Measurements from ENCODE around the gene ACER3.
"Not testable (repeated sequence)": the region's sequence is repeated elsewhere in the genome, so short reads cannot be mapped to it uniquely, and the experiment has no call there.

ACER3 gene

DNA sequence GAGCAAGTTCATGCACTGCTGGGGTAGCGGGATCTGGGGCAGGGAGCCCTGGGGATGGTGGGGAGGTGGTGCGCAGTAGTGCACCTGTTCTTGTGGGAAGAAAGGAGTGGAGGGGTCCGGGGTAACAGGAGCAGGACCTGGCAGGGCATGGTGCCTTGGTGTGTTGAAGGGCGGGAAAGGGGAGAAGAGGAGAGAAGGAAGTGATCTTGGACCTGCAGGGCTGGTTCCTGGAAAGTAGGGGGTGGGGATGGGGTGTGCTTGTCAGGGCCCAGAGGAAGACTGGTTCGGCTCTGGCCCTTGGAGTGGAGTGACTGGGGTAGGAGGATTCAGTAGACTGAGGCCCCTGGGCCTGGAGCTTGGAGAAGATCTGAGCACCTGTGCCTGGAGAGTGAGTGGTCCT, 195.2 kb downstream of the ACER3 start:
- no peak overlapping the region for H3K4me3 ChIP-seq (ENCODE audit: low read depth, low read length)

- no peak overlapping the region for H3K4me3 ChIP-seq (ENCODE audit: low read depth, low read length)
Observed at GRCh38 chr11:77056814-77057402, 196.2 kb downstream of the ACER3 start.

DNA sequence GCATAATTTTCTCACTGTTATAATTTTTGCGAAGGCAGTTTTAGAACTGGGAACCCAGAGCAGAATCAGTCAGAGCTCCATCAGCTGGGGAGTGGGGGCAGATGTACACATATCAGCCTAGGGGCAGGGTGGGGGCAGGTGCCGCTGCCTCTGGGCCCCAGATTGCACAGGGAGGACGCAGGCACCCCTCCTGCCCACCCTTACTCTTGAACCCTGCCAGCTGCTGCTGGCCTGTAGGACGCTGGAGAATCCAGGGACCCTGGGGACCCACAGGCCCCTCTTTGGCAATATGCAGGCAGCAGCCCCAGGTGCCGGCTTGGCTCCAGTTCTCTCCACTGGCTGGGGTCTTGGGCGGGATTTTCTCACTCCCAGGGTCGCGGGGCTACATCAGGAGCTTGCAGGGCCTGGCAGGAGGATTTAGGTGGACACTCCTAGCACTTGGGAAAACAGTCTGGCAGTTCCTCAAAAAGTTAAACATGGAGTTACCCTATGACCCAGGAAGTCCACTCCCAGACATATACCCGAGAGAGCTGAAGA, 197.3 kb downstream of the ACER3 start:
- H3K4me3 ChIP-seq (ENCODE audit: low read depth, low read length): no peak overlapping the region

GRCh38 chr11:77058900-77059299, 198.2 kb downstream of the ACER3 start:
- no peak overlapping the region for H3K4me3 ChIP-seq (ENCODE audit: low read depth, low read length)

GRCh38 chr11:77059806-77060205, 199.1 kb downstream of the ACER3 start:
- H3K4me3 ChIP-seq (ENCODE audit: low read depth, low read length): no peak overlapping the region

- no peak overlapping the region for H3K4me3 ChIP-seq (ENCODE audit: low read depth, low read length)
Observed at GRCh38 chr11:77060234-77060633, 199.5 kb downstream of the ACER3 start.

GRCh38 chr11:77061258-77061657, 200.5 kb downstream of the ACER3 start:
- H3K4me3 ChIP-seq (ENCODE audit: low read depth, low read length): not testable (repeated sequence)

GRCh38 chr11:77062924-77063323, 202.2 kb downstream of the ACER3 start:
- H3K4me3 ChIP-seq (ENCODE audit: low read depth, low read length): no peak overlapping the region

DNA sequence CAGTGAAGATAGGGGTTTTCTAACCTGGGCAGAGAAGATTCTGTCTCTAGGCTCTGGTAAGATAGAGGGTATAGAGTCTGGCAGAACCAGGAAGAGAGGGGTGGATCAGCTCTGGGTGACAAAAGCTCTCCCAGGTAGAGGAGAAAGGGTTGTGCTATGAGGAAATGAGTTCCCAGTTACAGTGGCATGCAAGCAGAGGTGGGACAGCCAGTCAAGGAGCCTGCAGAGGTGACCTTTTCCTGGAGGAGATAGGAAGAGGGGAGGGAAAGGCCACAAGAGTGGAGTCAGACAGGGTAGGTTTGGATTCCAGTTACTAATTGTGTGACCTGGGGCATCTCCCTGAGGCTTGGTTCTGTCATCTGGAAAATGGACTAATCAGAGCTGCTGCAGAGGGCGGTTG, 202.7 kb downstream of the ACER3 start:
- no peak overlapping the region for H3K4me3 ChIP-seq (ENCODE audit: low read depth, low read length)

DNA sequence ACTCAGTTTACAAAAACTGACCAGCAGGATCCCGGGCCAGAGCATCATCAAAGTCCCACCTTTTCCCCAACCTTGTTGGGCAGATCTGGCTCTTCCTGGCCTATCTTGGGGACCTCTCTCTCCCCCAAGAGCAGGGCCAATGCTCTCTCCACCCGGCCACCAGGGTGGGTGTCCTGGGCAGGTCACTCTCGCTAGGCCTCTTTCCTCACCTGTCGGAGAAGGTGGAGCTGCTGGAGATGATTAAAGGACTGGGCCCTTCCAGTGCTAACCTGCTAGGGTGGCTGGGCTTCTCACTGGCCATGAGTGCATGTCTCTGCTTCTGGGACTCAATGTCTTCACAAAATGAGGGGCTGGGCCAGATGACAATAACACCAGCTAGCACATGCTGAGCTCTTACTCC, 203.1 kb downstream of the ACER3 start:
- H3K4me3 ChIP-seq (ENCODE audit: low read depth, low read length): no peak overlapping the region

DNA sequence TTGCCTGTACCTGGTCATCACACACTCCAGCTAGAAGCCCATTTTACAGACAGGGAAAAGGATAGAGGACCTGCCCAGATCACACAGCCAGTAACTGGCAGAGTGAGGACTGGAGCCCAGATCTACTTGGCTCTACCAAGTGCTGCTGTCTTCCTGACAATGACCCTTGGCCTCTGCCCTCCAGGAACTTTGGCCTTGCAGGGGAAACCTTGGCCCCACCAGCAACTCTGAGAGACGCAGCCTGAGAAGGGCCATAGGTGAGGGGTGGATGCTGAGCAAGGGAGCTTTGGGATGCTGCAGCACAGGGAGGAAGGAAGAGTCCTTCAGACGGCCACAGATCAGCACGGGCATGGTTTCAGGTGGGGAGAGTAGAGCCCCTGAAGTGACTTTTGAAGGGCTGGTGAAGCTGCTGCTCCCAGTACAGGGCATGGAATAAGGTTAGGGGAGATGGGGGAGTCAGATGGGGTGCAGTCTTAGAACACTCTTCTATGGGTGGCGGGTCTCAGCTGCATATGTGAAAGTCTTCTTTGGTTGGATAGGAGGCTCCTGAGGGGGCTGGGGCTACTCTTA, 204.0 kb downstream of the ACER3 start:
- H3K4me3 ChIP-seq (ENCODE audit: low read depth, low read length): no peak overlapping the region

DNA sequence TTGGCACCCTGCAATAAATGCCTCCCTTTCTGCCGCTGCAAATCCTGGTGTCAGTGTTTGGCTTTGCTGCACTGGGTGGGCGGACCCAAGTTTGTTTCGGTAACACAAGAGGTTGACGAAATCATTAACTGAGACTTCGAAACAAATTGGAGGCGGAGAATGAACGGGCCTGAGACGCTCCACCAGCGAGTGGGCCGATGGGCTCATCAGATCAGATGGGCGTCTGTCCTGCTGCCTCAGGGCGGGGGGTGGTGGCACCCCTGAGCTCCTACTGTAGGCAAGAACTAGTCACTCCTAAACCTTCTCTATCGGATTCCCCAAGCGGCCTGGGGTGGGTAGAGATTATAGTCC, 205.1 kb downstream of the ACER3 start:
- H3K4me3 ChIP-seq (ENCODE audit: low read depth, low read length): peak overlapping the region; percentile 42

- peak within 1 kb of the TSS; percentile 42 for H3K4me3 ChIP-seq (ENCODE audit: low read depth, low read length)
Observed at GRCh38 chr11:77066229-77067042, 205.7 kb downstream of the ACER3 start, which contains the start of gene CAPN5. TSS of gene CAPN5 (plus strand) at chr11:77066971. CDS start at chr11:77084887, 17,916 bp downstream.

- peak overlapping the region; percentile 40 for H3K4me3 ChIP-seq (ENCODE audit: low read depth, low read length)
Observed at GRCh38 chr11:77067861-77068443, 207.2 kb downstream of the ACER3 start.

DNA sequence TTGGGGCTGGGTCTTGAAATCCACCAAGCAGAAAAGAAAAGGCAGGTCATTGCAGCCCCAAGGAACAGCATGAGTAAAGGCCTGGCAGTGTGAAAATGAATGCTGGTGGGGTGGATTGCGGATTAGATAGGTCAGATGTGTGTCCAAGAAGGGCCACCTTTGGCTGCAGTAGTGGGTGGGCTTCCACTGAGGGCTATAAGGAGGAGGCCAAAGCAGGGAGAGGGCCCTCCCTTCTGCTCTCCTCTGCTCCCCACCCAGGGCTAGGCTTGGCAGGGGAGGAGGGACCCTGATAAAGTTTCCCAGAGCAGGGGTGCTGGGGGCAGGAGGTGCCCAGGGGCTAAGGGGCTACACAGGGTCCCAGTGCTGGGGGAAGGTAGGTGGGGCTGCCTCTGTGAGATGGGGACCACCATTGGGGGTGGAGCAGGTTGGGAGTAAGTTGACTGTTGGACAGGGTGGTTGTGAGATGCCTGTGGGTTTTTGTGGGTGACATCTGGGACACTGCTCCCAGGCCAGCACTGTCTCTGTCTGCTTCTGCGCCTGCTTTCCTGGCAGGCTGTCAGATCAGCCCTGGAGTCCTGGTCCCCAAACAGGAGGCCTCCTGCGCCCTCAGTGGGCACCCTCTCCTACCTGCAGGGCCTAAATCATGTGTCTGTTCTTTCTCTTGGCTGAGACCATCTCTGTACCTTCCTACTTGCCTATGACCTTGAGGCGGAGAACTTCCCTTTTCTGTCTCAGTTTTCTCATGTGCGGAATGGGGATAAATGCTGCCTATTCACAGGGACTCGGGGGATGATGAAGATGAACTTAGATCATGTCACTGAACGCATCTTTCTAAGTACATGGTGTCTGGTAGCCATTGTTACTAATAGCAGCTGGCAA, 208.0 kb downstream of the ACER3 start:
- H3K4me3 ChIP-seq (ENCODE audit: low read depth, low read length): no peak overlapping the region

DNA sequence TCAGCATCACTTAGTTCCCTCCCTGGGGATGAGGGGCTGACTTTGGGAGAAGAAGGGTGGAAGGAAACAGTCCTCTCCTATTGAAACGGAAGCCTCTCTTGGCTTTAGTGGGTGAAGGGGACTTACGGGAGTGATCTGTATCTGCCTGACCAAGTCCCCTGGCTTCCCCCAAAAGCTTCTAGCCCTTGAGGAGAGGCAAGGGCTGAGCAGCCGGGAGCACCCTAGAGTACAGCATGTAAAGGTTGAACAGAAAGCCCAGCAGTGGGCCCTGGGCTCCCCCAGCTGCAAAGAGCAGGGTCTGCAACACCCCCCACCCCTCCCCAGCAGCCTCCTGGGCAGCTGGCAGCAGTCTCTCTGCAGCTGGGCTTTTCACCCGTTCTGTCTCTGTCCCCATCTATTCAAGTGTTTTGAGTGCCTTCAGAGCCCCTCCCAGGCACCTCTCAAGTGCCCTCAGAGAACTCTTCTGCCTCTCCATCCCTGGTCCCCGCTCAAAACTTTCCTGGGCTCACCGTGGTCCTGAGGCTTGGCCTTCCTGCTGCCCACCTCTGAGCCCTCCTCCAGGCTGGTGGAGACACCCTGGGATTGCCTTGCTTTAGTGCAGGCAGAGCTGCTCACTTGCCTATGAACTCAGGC, 208.7 kb downstream of the ACER3 start:
- H3K4me3 ChIP-seq (ENCODE audit: low read depth, low read length): no peak overlapping the region

GRCh38 chr11:77069969-77070582, 209.4 kb downstream of the ACER3 start:
- no peak overlapping the region for H3K4me3 ChIP-seq (ENCODE audit: low read depth, low read length)

- no peak overlapping the region for H3K4me3 ChIP-seq (ENCODE audit: low read depth, low read length)
Observed at GRCh38 chr11:77071077-77071476, 210.4 kb downstream of the ACER3 start.

GRCh38 chr11:77071671-77072605, 211.2 kb downstream of the ACER3 start:
- no peak overlapping the region for H3K4me3 ChIP-seq (ENCODE audit: low read depth, low read length)

All from iPS-11a (cell line).